SK-N-SH treated with all-trans-retinoic acid at 6 μM for 48 hours (cell line): Measurements from ENCODE around the gene NUP210L.

Source experiments
- ATAC-seq: fragments of 200-7000 bp; cut with Tn5 transposase; 3 replicates; pipeline ENCODE4 v1.9.1; 2020; ENCODE audit warnings: mild to moderate bottlenecking, moderate library complexity
- BACH2 ChIP-seq: fragments of 250-450 bp; sonication (Bioruptor Pico); IDR thresholded peaks from 2 replicates; pipeline ENCODE4 v1.9.0; 2021; ENCODE audit warnings: mild to moderate bottlenecking, borderline replicate concordance
- CREB5 ChIP-seq: fragments of 250-450 bp; sonication (Bioruptor Pico); IDR thresholded peaks from 2 replicates; pipeline ENCODE4 v1.5.1; 2020; ENCODE audit warnings: low read depth, mild to moderate bottlenecking, moderate library complexity
- CSDC2 ChIP-seq: fragments of 250-450 bp; sonication (Bioruptor Pico); IDR thresholded peaks from 2 replicates; pipeline ENCODE4 v1.5.0; 2020; ENCODE audit warnings: mild to moderate bottlenecking, moderate library complexity
- CSRNP3 ChIP-seq: fragments of 250-450 bp; sonication (Bioruptor Pico); IDR thresholded peaks from 2 replicates; pipeline ENCODE4 v1.5.1; 2021; ENCODE audit warnings: mild to moderate bottlenecking, moderate library complexity
- ISL1 ChIP-seq: fragments of 250-450 bp; sonication (Bioruptor Pico); IDR thresholded peaks from 2 replicates; pipeline ENCODE4 v2.1.2; 2022; ENCODE audit warnings: mild to moderate bottlenecking, moderate library complexity
- OSR1 ChIP-seq: fragments of 250-450 bp; sonication (Bioruptor Pico); IDR thresholded peaks from 2 replicates; pipeline ENCODE4 v1.8.0; 2022; ENCODE audit warnings: moderate library complexity, mild to moderate bottlenecking, inconsistent platforms
- PATZ1 ChIP-seq: fragments of 250-450 bp; sonication (Bioruptor Pico); IDR thresholded peaks from 2 replicates; pipeline ENCODE4 v1.8.0; 2020; ENCODE audit warnings: mild to moderate bottlenecking, moderate library complexity, borderline replicate concordance
- POU6F1 ChIP-seq: fragments of 250-450 bp; sonication (Bioruptor Pico); IDR thresholded peaks from 2 replicates; pipeline ENCODE4 v1.8.0; 2021; ENCODE audit warnings: low read depth, mild to moderate bottlenecking, moderate library complexity, borderline replicate concordance
- PPARA ChIP-seq: fragments of 250-450 bp; sonication (Bioruptor Pico); IDR thresholded peaks from 2 replicates; pipeline ENCODE4 v1.5.0; 2020; ENCODE audit warnings: mild to moderate bottlenecking, borderline replicate concordance
- RARB ChIP-seq: fragments of 250-450 bp; sonication (Bioruptor Pico); IDR thresholded peaks from 2 replicates; pipeline ENCODE4 v1.8.0; 2021; ENCODE audit warnings: mild to moderate bottlenecking, moderate library complexity
- SNAI2 ChIP-seq: fragments of 250-450 bp; sonication (Bioruptor Pico); IDR thresholded peaks from 2 replicates; pipeline ENCODE4 v1.5.0; 2020; ENCODE audit warnings: mild to moderate bottlenecking, moderate library complexity
- TCF4 ChIP-seq: fragments of 250-450 bp; sonication (Bioruptor Pico); IDR thresholded peaks from 2 replicates; pipeline ENCODE4 v1.8.0; 2021; ENCODE audit warnings: mild to moderate bottlenecking, moderate library complexity, borderline replicate concordance
- TOX ChIP-seq: fragments of 250-450 bp; sonication (Bioruptor Pico); IDR thresholded peaks from 2 replicates; pipeline ENCODE4 v1.8.0; 2021; ENCODE audit warnings: mild to moderate bottlenecking, moderate library complexity, borderline replicate concordance
- TSHZ2 ChIP-seq: fragments of 250-450 bp; sonication (Bioruptor Pico); IDR thresholded peaks from 2 replicates; pipeline ENCODE4 v1.5.0; 2020; ENCODE audit warnings: mild to moderate bottlenecking, moderate library complexity
- ZC3H10 ChIP-seq: fragments of 250-450 bp; sonication (Bioruptor Pico); IDR thresholded peaks from 2 replicates; pipeline ENCODE4 v1.5.1; 2021; ENCODE audit warnings: mild to moderate bottlenecking, moderate library complexity
- ZFP3 ChIP-seq: fragments of 250-450 bp; sonication (Bioruptor Pico); IDR thresholded peaks from 2 replicates; pipeline ENCODE4 v1.5.0; 2020; ENCODE audit warnings: mild to moderate bottlenecking, moderate library complexity
- ZFP30 ChIP-seq: fragments of 450-650 bp; formaldehyde crosslinking; IDR thresholded peaks from 2 replicates; pipeline ENCODE4 v1.5.0; 2022; ENCODE audit warnings: mild to moderate bottlenecking, moderate library complexity
- ZNF70 ChIP-seq: fragments of 450-650 bp; formaldehyde crosslinking; IDR thresholded peaks from 2 replicates; pipeline ENCODE4 v1.5.0; 2020; ENCODE audit warnings: mild to moderate bottlenecking, moderate library complexity
- ZNF8 ChIP-seq: fragments of 450-650 bp; formaldehyde crosslinking; IDR thresholded peaks from 2 replicates; pipeline ENCODE4 v1.5.0; 2020; ENCODE audit warnings: mild to moderate bottlenecking, moderate library complexity

NUP210L gene

GRCh38 chr1:153968972-153969371, 185.9 kb downstream of the NUP210L start:
- TF ChIP-seq ZNF8 (CRISPR knock-in tag) (no peak), ZFP30 (CRISPR knock-in tag) (no peak), ZC3H10 (CRISPR knock-in tag) (no peak), ISL1 (CRISPR knock-in tag) (no peak)
- TF ChIP-seq, all 23 proteins: peak for 0
- no peak for ATAC-seq

- TF ChIP-seq SNAI2 (CRISPR knock-in tag) (no peak), ZNF8 (CRISPR knock-in tag) (no peak), TSHZ2 (CRISPR knock-in tag) (no peak), CSRNP3 (no peak), TOX (CRISPR knock-in tag) (no peak), TCF4 (CRISPR knock-in tag) (no peak), POU6F1 (CRISPR knock-in tag) (no peak), PPARA (CRISPR knock-in tag) (no peak), ISL1 (CRISPR knock-in tag) (no peak)
- no peak for ATAC-seq
Measured at GRCh38 chr1:153968408-153968807, 186.5 kb downstream of the NUP210L start.

- no peak for ATAC-seq
- TF ChIP-seq ISL1 (CRISPR knock-in tag) = no peak
- TF ChIP-seq PATZ1 (CRISPR knock-in tag) = no peak
- TF ChIP-seq TSHZ2 (CRISPR knock-in tag) = no peak
- TF ChIP-seq ZNF70 = no peak
- no peak for TF ChIP-seq TOX (CRISPR knock-in tag)
- TF ChIP-seq RARB (CRISPR knock-in tag) = no peak
- no peak for TF ChIP-seq ZC3H10 (CRISPR knock-in tag)
- no peak for TF ChIP-seq ZFP3
- no peak for TF ChIP-seq SNAI2 (CRISPR knock-in tag)
- no peak for TF ChIP-seq CREB5 (CRISPR knock-in tag)
- no peak for TF ChIP-seq BACH2 (CRISPR knock-in tag)
- TF ChIP-seq CSDC2 = no peak
- no peak for TF ChIP-seq CSRNP3
- no peak for TF ChIP-seq ZNF8 (CRISPR knock-in tag)
- TF ChIP-seq OSR1 (CRISPR knock-in tag) = no peak
Measured at GRCh38 chr1:153968000-153968363, 186.9 kb downstream of the NUP210L start.
